Smooth muscle cell (in vitro differentiated cells): Measurements from ENCODE around the gene ARHGAP12. TPM values are rescaled to one million over a fixed set of nuclear protein-coding genes. Genes with fewer than 3 reads are reported as not detected.
A peak's percentile ranks its signal among the peaks of the same experiment; 100 is the strongest.
"Not testable (repeated sequence)": the region's sequence is repeated elsewhere in the genome, so short reads cannot be mapped to it uniquely, and the experiment has no call there.

ENCODE experiments used
- DNase-seq: peaks from one replicate; lab custom pipeline; 2025; ENCODE audit not compliant: unreplicated experiment; lab: John Stamatoyannopoulos, UW
- H2AFZ ChIP-seq: fragments of 200-600 bp; sonication (generic); 2 replicates; pipeline ENCODE4 v1.6.0; 2016; ENCODE audit warnings: antibody characterized with exemption, low read depth, mild to moderate bottlenecking
- H3F3A ChIP-seq: fragments of 200-600 bp; sonication (generic); 2 replicates; pipeline ENCODE4 v1.6.0; 2017; ENCODE audit warnings: antibody characterized with exemption, low read depth
- H3K27ac ChIP-seq: fragments of 200-600 bp; sonication (generic); 2 replicates; pipeline ENCODE4 v1.5.1; 2016; ENCODE audit warnings: low read depth, mild to moderate bottlenecking
- H3K27me3 ChIP-seq: fragments of 200-600 bp; sonication (generic); 2 replicates; pipeline ENCODE4 v1.6.1; 2016; ENCODE audit warnings: low read depth, mild to moderate bottlenecking
- H3K36me3 ChIP-seq: fragments of 200-600 bp; sonication (generic); 2 replicates; pipeline ENCODE4 v1.5.1; 2016; ENCODE audit warnings: low read depth
- H3K4me1 ChIP-seq: fragments of 200-600 bp; sonication (generic); 2 replicates; pipeline ENCODE4 v1.5.1; 2016; ENCODE audit warnings: low read depth
- H3K4me2 ChIP-seq: fragments of 200-600 bp; sonication (generic); 2 replicates; pipeline ENCODE4 v1.6.0; 2016; ENCODE audit warnings: mild to moderate bottlenecking
- H3K4me3 ChIP-seq: fragments of 200-600 bp; sonication (generic); 2 replicates; pipeline ENCODE4 v1.5.1; 2016; ENCODE audit warnings: mild to moderate bottlenecking
- H3K79me2 ChIP-seq: fragments of 200-600 bp; sonication (generic); 2 replicates; pipeline ENCODE4 v1.6.0; 2016; ENCODE audit warnings: low read depth, mild to moderate bottlenecking
- H3K9ac ChIP-seq: fragments of 200-600 bp; sonication (generic); 2 replicates; pipeline ENCODE4 v1.6.0; 2016; ENCODE audit warnings: low read depth
- H3K9me3 ChIP-seq: fragments of 200-600 bp; sonication (generic); replicated peaks from 2 replicates; pipeline ENCODE4 v1.5.1; 2016; ENCODE audit warnings: low read depth
- H4K20me1 ChIP-seq: fragments of 200-600 bp; sonication (generic); 2 replicates; pipeline ENCODE4 v1.6.0; 2016; ENCODE audit warnings: low read depth
- WGBS: methylation state at CpG from one replicate; pipeline ENCODE4 v1.1.7; 2016; ENCODE audit warnings: low lambda C conversion rate; 5-methylcytosine and 5-hydroxymethylcytosine counted together
- polyA plus RNA-seq: library from polyadenylated mRNA; unstranded; fragments of >200 nt; fragmentation: Nextera tagmentation; extraction: Ambion mirVana; gene quantifications from 2 replicates; pipeline ENCODE4 v1.2.1, GENCODE V29; 2016
- total RNA-seq: library from RNA; depleted of rRNA; stranded (reverse); fragments of >200 nt; gene quantifications from 2 replicates; pipeline ENCODE4 v1.2.3, GENCODE V29; 2014
- TF ChIP-seq, protein P1 (sequence below): fragments of 200-600 bp; sonication (generic); IDR thresholded peaks from 2 replicates; pipeline ENCODE4 v1.5.1; 2017; ENCODE audit warnings: borderline replicate concordance, mild to moderate bottlenecking, antibody characterized with exemption; ENCODE audit not compliant: insufficient read depth, poor library complexity, severe bottlenecking

The ARHGAP12 gene
- total and polyA plus RNA-seq, 2 experiments from 2014 or later = 14.5 to 46.2 TPM

DNA sequence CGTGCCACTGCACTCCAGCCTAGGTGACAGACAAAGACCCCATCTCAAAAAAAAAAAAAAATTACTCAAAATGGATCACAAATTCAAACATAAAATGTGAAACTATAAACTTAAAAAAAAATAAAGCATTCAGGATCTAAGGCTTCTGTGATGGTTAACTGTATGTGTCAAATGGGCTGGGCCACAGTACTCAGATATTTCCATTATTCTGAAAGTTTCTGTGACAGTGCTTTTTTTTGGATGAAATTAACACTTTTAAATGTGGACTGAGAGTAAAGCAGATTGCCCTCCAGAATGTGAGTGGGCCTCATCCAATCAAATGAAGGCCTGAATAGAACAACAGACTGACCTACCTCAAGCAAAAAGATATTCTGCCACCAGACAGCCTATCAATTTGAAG lies 26.0 kb downstream of the ARHGAP12 start:
- Histone ChIP-seq H3K9me3 (no peaks in the 10 kb centered on the region), H4K20me1 (peaks cover 95% of the 10 kb centered on the region), H3K27ac (no peak overlapping the region), H3K36me3 (no peaks in the 10 kb centered on the region), H3K4me1 (no peaks in the 10 kb centered on the region), H3F3A (no peaks in the 10 kb centered on the region), H3K4me3 (no peak overlapping the region), H3K27me3 (no peaks in the 10 kb centered on the region), H3K9ac (no peak overlapping the region), H3K4me2 (no peak overlapping the region), H2AFZ (no peak overlapping the region), H3K79me2 (peaks cover 90% of the 10 kb centered on the region)
- DNase-seq = no peak
- TF ChIP-seq, protein P1, sequence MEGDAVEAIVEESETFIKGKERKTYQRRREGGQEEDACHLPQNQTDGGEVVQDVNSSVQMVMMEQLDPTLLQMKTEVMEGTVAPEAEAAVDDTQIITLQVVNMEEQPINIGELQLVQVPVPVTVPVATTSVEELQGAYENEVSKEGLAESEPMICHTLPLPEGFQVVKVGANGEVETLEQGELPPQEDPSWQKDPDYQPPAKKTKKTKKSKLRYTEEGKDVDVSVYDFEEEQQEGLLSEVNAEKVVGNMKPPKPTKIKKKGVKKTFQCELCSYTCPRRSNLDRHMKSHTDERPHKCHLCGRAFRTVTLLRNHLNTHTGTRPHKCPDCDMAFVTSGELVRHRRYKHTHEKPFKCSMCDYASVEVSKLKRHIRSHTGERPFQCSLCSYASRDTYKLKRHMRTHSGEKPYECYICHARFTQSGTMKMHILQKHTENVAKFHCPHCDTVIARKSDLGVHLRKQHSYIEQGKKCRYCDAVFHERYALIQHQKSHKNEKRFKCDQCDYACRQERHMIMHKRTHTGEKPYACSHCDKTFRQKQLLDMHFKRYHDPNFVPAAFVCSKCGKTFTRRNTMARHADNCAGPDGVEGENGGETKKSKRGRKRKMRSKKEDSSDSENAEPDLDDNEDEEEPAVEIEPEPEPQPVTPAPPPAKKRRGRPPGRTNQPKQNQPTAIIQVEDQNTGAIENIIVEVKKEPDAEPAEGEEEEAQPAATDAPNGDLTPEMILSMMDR = no peak
- 100% methylated on average over 1 of the region's 1 CpG for WGBS

DNA sequence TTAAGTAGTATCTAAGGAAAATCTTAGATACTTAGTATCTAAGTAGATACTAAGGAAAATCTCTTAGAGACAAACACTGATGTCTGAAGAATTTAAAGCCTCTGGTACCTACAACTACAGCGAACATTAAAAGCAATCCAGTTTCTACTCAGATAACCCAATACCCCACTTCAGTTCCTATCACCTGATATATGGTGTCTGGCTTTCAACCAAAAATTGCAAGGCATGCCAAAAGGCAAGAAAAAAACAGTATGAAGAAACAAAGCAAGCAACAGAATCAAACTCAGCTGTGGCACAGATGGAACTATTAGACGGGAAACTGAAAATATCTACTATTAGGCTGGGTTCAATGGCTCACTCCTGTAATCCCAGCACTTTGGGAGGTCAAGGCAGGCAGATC lies 31.1 kb downstream of the ARHGAP12 start:
- DNase-seq = no peak
- TF ChIP-seq, protein P1 = no peak
- no peaks in the 10 kb centered on the region for H3K27me3 ChIP-seq
- no peak overlapping the region for H3K4me3 ChIP-seq
- H3K36me3 ChIP-seq = no peaks in the 10 kb centered on the region
- H3K27ac ChIP-seq = peak overlapping the region; percentile 51
- peaks cover 67% of the 10 kb centered on the region for H3K79me2 ChIP-seq
- no peak overlapping the region for H3K9ac ChIP-seq
- peak overlapping the region; percentile 53 for H3K4me2 ChIP-seq
- no peaks in the 10 kb centered on the region for H3K9me3 ChIP-seq
- H4K20me1 ChIP-seq = peaks cover 69% of the 10 kb centered on the region
- WGBS = 55% methylated on average over 2 of the region's 2 CpGs
- peaks cover 10% of the 10 kb centered on the region for H3F3A ChIP-seq
- H2AFZ ChIP-seq = no peak overlapping the region
- H3K4me1 ChIP-seq = no peaks in the 10 kb centered on the region

DNA sequence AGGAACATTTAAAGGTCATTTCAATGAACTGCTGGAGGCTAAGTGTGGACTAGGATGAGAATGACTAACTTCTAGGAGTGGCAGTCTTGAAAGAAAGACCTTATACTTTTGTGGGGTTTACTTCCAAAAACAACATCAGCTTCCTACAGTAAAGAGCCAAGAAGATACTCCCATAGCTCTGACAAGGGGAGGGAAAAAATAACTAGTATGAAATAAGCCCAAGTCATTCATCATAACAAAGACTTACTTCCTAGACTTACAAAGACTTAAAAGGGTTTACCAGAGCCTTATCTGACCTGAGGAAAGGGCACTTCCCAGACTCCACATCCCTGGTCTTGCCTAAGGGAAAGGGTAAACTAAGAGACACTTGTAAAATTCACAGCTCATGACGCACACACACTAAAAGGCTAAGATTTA lies 31.7 kb downstream of the ARHGAP12 start:
- peaks cover 66% of the 10 kb centered on the region for H4K20me1 ChIP-seq
- H3K79me2 ChIP-seq = peaks cover 61% of the 10 kb centered on the region
- H3K9ac ChIP-seq = no peak overlapping the region
- peaks cover 10% of the 10 kb centered on the region for H3F3A ChIP-seq
- H3K9me3 ChIP-seq = no peaks in the 10 kb centered on the region
- TF ChIP-seq, protein P1 = no peak
- H3K27me3 ChIP-seq = no peaks in the 10 kb centered on the region
- 0% methylated on average over 1 of the region's 1 CpG for WGBS
- H3K36me3 ChIP-seq = no peaks in the 10 kb centered on the region
- no peak overlapping the region for H3K4me3 ChIP-seq
- peak overlapping the region; percentile 51 for H3K27ac ChIP-seq
- no peak overlapping the region for H2AFZ ChIP-seq
- peak overlapping the region; percentile 53 for H3K4me2 ChIP-seq
- no peaks in the 10 kb centered on the region for H3K4me1 ChIP-seq
- no peak for DNase-seq

DNA sequence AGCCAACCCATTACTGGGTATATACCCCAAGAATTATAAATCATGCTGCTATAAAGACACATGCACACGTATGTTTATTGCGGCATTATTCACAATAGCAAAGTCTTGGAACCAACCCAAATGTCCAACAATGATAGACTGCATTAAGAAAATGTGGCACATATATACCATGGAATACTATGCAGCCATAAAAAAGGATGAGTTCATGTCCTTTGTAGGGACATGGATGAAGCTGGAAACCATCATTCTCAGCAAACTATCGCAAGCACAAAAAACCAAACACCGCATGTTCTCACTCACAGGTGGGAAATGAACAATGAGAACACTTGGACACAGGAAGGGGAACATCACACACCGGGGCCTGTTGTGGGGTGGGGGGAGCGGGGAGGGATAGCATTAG lies 32.9 kb downstream of the ARHGAP12 start:
- H3K9ac ChIP-seq, H3K27ac ChIP-seq, H3F3A ChIP-seq, H3K9me3 ChIP-seq, H3K36me3 ChIP-seq, H2AFZ ChIP-seq, H3K4me2 ChIP-seq, H3K4me3 ChIP-seq, H3K27me3 ChIP-seq, H3K4me1 ChIP-seq, DNase-seq: not testable (repeated sequence)
- 99% methylated on average over 6 of the region's 6 CpGs for WGBS
- Histone ChIP-seq H4K20me1 (peaks cover 61% of the 10 kb centered on the region), H3K79me2 (peaks cover 61% of the 10 kb centered on the region)
